Measurements from ENCODE around the gene SELENOW. TPM values are rescaled to one million over a fixed set of nuclear protein-coding genes. Genes with fewer than 3 reads are reported as not detected.
"Not testable (repeated sequence)": the region's sequence is repeated elsewhere in the genome, so short reads cannot be mapped to it uniquely, and the experiment has no call there.

The SELENOW gene
- polyA plus RNA-seq, 3 donors: 101 to 136 (median 133) TPM

DNA sequence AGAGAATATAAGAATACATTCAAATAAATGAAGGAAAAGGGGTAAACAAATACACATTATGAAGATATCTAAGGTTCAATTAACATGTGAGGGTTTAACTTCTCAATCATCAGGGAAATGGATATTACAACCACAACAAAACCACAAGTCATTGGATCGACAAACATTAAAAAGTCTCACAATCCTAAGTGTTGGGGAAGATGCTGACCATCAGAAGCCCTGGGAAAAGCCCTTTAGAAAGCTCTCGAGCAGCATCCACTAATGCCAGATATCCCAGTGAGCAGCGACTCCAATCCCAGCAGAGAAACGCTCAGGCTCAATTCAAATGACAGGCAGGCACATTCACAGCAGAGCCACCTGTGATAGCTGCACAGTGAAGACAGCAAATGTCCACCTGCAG lies 22.8 kb downstream of the SELENOW start:
- DNase-seq (ENCODE audit: extremely low read depth in 1 of 11, low read depth in 9 of 11, low spot score in 4 of 11): no peak

DNA sequence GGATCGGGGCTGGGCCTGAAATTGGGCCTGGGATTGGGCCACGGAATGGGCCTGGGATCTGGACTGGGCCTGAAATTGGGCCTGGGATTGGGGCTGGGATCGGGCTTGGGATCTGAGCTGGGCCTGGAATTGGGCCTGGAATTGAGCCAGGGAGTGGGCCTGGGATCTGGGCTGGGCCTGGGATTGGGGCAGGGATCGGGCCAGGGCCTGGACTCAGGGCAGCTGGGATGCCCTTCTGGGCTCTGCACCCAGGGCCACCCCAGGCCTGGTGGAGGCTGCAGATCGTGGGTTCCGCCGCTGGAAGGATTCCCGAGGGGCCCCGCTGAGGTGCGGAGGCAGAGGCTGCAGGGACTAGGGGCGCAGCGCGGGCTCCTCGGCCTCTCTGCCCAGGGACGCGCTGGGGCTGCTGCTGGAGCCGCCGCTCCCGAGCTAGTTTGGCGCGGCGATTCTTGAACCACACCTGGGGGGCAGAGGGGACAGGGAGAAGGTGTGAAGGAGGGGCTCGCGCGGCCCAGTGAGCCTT lies 24.1 kb downstream of the SELENOW start:
- no peak for DNase-seq (ENCODE audit: extremely low read depth in 1 of 11, low read depth in 9 of 11, low spot score in 4 of 11)

DNA sequence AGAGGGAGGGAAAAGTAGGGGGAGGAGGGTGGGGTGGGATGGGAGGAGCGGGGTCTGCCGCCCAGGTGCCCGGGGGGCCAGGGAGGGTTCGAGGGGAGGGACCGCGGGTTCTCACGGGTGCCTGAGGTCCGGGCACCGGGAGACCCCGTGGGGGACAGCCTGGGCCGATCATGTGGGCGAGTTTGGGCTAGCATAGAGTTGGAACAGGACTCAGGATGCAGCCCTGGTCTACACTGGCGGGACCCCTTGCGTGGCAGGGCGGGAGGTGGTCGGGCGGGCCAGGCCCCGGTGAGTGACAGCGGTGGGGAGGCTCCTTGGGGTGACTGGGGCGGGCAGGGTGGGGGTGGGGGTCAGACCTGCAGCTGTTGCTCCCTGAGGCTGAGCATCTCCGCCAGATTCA lies 24.6 kb downstream of the SELENOW start:
- DNase-seq (ENCODE audit: extremely low read depth in 1 of 11, low read depth in 9 of 11, low spot score in 4 of 11): not testable (repeated sequence)

DNA sequence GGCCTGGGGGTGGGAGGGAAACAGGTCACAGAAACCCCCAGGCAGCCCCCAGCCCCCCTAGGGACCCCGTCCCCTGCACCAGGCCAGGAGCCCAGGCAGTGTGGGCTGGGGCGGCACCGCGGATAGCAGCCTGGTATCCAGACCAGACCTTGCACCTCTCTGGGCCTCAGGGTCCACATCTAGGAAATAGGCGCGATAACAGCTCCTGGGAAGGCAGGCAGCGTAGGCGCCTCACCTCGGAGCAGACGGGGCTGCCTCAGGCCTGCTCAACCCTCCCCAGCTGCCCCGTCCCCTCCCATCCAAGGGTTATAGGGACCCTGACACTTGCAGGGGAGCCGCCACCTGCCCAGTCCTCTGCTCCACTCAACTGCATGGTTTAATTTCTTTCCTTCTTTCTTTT lies 25.2 kb downstream of the SELENOW start:
- DNase-seq (ENCODE audit: extremely low read depth in 1 of 11, low read depth in 9 of 11, low spot score in 4 of 11): not testable (repeated sequence)

DNA sequence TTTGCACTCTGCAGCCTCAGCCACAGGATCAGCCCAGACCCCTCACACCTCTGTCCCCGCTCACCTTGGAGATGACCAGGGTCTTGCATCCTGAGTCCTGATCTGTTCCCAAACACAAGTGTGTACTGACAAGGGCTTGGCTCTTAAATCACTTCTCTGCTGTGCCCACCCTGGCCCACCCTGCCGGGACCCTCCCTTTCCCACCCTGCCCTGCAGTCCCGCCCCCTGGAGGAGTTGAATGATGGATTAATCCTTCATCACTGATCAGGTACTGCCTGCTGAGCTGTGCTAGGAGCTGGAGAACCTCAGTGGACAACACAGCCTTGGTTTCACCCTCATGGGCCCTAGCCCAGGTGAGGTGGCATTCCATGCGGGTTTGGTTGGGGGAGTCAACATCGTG lies 25.9 kb downstream of the SELENOW start, which contains the start of gene TPRX1:
Gene TPRX1, minus strand, starts transcription at position 101 of the 400 bp plus-strand sequence. Its CDS starts 12 bp downstream, at position 89.
- DNase-seq (ENCODE audit: extremely low read depth in 1 of 11, low read depth in 9 of 11, low spot score in 4 of 11): not testable (repeated sequence)

DNA sequence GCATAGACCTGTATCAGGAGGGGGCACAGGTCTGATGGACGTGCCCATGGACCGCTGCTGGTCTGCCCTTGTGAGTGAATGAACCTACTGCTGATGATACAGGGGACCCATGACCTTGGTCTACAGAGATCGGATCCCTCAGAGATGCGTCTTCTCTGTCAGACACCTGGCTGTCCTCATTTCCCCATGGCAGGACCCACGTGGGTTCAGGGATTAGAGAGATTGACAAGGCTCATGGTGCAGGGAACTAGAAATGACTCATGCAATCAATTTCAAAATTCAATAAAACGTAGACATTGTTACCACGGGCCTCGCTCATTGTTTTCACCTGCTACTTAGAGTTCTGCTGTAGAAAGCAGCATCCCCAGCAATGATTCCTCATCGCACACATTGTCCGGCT lies 26.8 kb downstream of the SELENOW start:
- DNase-seq (ENCODE audit: extremely low read depth in 1 of 11, low read depth in 9 of 11, low spot score in 4 of 11): no peak

DNA sequence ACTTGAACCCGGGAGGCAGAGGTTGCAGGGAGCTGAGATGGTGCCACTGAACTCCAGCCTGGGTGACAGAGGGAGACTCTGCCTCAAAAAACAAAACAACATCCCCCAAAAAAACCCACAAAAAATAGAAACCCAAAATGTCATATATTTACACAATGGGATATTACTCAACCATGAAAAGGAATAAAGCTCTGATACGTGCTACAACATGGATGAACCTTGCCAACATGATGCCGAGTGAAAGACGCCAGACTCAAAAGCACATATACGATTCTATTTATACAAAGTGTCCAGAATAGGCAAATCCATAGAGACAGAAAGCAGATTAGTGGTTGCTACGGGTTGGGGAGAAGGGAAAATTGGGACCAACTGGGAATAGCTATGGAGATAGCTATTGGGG lies 27.9 kb downstream of the SELENOW start:
- DNase-seq (ENCODE audit: extremely low read depth in 1 of 11, low read depth in 9 of 11, low spot score in 4 of 11): no peak

DNA sequence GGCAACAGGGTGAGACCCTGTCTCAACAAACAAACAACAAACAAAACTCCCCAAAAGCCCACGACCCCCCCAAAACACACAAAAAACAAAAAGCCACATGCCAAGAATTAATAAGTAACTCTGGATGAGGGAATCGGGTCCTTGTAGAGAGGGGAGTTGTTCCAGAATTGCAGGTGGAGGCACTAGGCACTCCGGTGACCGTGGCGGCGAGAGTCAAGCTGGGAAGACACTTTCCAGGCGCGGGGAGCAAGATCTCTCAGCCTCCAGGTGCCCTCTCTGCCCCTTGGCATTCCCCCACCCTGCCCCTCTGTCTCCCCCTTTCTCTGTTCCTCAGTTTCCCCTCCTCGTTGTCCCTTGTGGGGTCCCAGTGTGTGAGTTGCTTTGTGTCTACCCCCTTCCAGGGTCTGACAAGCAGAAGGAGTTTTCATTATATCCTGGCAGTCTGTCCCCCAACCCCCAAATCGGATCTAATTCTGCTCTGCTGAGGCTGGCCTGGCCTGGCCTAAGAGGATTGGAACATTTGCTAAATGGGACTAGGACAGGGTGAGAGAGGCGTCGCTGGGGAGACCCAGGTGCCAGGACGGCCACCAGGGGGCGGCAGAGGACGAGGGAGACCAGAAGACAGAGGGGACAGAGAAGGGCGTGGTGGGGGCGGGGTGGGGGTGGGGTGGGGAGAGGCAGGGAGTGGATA lies 34.9 kb downstream of the SELENOW start:
- DNase-seq (ENCODE audit: extremely low read depth in 1 of 11, low read depth in 9 of 11, low spot score in 4 of 11): peak in 10 of 11 donors; percentile 15 to 66 (median 40)

DNA sequence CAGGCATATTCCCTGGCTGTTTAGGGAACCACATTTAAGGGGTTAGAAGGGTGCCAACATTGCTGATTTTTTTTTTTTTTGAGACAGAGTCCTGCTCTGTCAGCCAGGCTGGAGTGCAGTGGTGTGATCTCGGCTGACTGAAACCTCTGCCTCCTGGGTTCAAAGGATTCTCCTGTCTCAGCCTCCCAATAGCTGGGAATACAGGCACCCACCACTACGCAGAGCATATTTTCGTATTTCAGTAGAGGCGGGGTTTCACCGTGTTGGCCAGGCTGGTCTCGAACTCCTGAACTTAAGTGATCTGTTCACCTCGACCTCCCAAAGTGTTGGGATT lies 35.5 kb downstream of the SELENOW start:
- DNase-seq (ENCODE audit: extremely low read depth in 1 of 11, low read depth in 9 of 11, low spot score in 4 of 11): no peak

DNA sequence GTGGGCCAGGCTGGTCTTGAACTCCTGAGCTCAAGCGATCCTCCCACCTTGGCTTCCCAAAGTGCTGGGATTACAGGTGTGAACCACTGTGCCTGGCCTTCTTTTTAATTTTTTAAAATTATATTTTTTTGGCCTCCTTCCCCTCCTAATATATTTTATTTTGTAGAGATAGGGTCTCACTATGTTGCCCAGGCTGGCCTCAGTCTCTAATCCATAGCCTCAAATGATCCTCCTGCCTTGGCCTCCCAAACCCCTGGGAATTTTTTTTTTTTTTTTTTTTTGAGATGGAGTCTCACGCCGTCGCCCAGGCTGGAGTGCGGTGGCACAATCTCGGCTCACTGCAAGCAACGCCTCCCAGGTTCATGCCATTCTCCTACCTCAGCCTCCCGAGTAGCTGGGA lies 37.8 kb downstream of the SELENOW start:
- not testable (repeated sequence) for DNase-seq (ENCODE audit: extremely low read depth in 1 of 11, low read depth in 9 of 11, low spot score in 4 of 11)

DNA sequence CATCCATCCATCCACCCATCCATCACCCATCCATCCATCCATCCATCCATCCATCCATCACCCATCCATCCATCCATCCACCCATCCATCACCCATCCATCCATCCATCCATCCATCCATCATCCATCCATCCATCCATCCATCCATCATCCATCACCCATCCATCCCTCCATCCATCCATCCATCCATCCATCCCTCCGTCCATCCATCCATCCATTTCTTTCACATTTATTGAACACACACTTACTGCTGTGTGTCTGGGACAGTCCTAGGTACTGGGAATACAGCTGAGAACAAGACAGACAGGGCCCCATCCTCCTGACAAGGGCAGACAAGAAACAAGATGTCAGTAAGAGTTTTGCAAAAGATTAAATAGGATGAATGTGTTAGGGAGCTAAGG lies 39.7 kb downstream of the SELENOW start:
- not testable (repeated sequence) for DNase-seq (ENCODE audit: extremely low read depth in 1 of 11, low read depth in 9 of 11, low spot score in 4 of 11)

DNA sequence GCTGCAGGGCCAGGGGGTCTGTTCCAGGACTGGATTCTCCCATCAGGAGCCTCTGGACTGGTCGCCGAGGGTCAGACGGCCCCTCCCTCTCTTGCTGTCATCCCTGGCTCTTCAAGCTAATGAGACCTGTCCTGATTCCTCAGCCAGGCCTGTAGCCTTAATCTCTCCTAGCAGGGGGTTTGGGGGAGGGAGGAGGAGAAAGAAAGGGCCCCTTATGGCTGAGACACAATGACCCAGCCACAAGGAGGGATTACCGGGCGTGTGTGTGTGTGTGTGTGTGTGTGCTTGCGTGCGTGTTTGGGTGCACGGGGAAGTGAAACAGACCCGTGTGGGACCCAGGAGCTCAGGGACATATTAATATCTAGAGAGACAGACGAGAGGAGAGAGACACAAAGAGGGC lies 41.4 kb downstream of the SELENOW start:
- DNase-seq (ENCODE audit: extremely low read depth in 1 of 11, low read depth in 9 of 11, low spot score in 4 of 11): no peak

DNA sequence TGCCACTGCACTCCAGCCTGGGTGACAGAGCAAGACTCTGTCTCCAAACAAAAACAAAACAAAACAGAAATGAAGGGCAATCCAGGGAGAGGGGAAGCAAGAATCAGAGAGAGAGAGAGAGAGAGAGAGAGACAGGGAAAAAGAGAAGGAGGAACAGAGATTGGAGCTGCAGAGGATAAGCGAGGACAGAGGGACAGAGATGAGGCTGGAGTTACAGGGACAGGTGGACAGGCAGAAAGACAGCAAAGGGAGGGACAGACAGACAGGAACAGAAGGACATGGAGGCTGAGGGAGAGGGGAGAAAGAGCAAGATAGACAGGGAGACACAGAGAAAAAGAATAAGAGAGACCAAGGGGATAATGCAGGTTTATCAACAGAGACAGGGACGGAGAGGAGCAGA lies 41.9 kb downstream of the SELENOW start:
- no peak for DNase-seq (ENCODE audit: extremely low read depth in 1 of 11, low read depth in 9 of 11, low spot score in 4 of 11)

DNA sequence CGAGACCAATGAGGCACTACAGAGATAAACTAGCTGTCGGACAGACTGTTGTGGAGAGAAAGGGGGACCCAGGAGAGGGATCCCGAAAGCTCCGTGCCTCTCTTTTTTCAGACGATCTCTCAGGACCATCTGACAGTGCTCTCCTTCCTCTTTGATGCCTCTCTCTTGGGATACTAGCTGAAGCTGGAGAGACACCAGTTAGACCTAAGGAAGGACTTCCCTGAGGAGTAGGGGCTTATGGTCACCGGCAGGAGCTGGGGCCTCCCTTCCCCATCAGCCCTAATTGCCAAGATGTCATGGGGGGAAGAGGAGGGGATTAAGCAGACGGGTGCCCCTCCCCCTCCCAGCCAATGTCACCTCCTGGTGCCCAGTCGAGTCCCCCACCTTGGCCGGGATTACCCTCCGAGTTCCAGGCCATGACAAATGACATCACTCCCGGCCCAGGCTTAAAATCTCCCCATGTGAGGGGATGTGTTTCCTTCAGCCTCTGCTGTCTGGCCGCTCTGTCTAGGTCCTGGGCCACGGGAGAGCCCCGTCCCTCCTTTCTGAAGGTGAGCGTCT lies 43.0 kb downstream of the SELENOW start, which contains the start of gene CRX:
Gene CRX, plus strand, starts transcription at position 478 of the 561 bp plus-strand sequence. CDS start 12,507 bp downstream, outside the sequence.
- DNase-seq (ENCODE audit: extremely low read depth in 1 of 11, low read depth in 9 of 11, low spot score in 4 of 11): no peak

DNA sequence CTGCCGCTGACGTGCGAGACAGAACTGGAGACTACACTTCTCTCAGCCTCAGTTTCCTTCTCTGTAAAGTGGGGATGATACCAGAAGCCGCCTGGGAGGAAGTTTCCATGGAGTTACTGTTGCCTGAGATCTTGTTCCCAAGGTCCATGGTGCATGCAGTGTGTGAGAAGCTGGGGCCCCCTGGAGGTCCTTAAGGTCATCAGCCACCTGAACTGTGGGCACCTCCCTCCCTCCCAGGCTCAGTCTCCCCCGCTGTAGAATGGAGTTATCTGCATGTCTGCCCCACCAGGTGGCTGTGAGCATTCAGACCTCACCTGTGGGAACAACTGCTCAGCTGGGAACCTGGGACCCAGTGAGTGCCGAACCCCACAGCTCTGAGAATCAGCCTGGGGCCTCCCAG lies 45.9 kb downstream of the SELENOW start:
- DNase-seq (ENCODE audit: extremely low read depth in 1 of 11, low read depth in 9 of 11, low spot score in 4 of 11): no peak

DNA sequence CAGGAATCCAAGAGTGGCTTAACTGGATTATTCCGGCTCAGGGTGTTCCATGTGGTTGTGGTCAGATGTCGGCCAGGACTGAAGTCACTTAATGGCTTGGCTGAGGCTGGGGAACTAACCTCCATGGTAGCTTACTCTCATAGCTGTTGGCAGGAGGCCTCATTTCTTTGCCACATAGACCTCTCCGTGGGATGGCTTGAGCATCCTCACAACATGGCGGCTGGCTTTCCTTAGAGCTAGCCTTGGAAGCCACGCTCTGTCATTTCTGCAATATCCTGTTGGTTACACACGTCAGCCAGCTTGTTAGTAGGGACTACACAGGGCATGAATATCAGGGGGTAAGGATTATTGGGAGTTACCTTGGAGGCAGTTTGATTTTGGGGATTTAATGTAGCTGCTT lies 48.3 kb downstream of the SELENOW start:
- DNase-seq (ENCODE audit: extremely low read depth in 1 of 11, low read depth in 9 of 11, low spot score in 4 of 11): no peak

DNA sequence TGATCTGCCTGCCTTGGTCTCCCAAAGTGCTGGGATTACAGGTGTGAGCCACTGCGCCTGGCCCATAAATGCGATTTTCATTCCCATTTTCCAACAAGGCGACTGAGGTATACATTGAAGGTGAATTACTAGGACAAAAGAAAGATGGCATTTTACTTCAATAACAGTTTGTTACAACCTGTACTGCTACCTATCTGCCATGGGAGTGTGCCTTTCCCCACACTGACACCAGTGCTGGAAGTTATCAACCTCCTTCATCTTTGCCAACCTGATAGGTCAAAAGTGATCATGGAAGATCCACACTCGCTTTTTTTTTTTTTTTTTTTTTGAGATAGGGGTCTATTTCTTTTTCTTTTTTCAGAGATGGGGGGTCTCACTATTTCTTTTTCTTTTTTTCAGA lies 54.2 kb downstream of the SELENOW start:
- no peak for DNase-seq (ENCODE audit: extremely low read depth in 1 of 11, low read depth in 9 of 11, low spot score in 4 of 11)
